NT2/D1 (cell line): ENCODE measurements around the gene HNRNPA2B1.

Experiments
- SUZ12 ChIP-seq: IDR thresholded peaks from 2 replicates; pipeline ENCODE4 v1.6.1; 2011; ENCODE audit not compliant: insufficient read length, insufficient read depth; ENCODE audit errors: extremely low read depth
- YY1 ChIP-seq: IDR thresholded peaks from 2 replicates; pipeline ENCODE4 v1.6.1; 2011; ENCODE audit not compliant: insufficient read length, insufficient read depth
- ZNF274 ChIP-seq: IDR thresholded peaks from 2 replicates; pipeline ENCODE4 v1.6.1; 2011; ENCODE audit warnings: mild to moderate bottlenecking, low read depth, low read length

GRCh38 chr7:26153823-26154783 is 46.4 kb downstream of the HNRNPA2B1 start:
- TF ChIP-seq YY1 (no peak), SUZ12 (no peak), ZNF274 (no peak)
